Urinary bladder (tissue), 2 donors: ENCODE data around the gene BRICD5. TPM values are rescaled to one million over a fixed set of nuclear protein-coding genes. Genes with fewer than 3 reads are reported as not detected.

ENCODE experiments used
- polyA plus RNA-seq: library from polyadenylated mRNA; stranded (reverse); fragments of 200-250 nt; gene quantifications from one replicate; pipeline ENCODE4 v1.2.3, GENCODE V29; 2013
- total RNA-seq: library from RNA; depleted of rRNA; stranded (reverse); fragments of >200 nt; gene quantifications from one replicate; pipeline ENCODE4 v1.2.3, GENCODE V29; 2014
- donor health status: healthy.

BRICD5 gene
- total and polyA plus RNA-seq, 2 donors: 4.0 to 5.0 TPM

Other genes starting within 250 kb of the BRICD5 start
- 888 TPM for gene RPS2, start 246.0 kb downstream of the BRICD5 start, total RNA-seq
- gene RPS2, start 246.0 kb downstream of the BRICD5 start, polyA plus RNA-seq: 3,347 TPM
- gene RNF151, start 244.0 kb downstream of the BRICD5 start, total RNA-seq: not detected
- gene RNF151, start 244.0 kb downstream of the BRICD5 start, polyA plus RNA-seq: not detected
- 10.9 TPM for gene TBL3, start 238.8 kb downstream of the BRICD5 start, total RNA-seq
- gene TBL3, start 238.8 kb downstream of the BRICD5 start, polyA plus RNA-seq: 50.6 TPM
- not detected for gene NOXO1, start 229.4 kb downstream of the BRICD5 start, total RNA-seq
- gene NOXO1, start 229.4 kb downstream of the BRICD5 start, polyA plus RNA-seq: 0.16 TPM
- 7.7 TPM for gene GFER, start 226.7 kb downstream of the BRICD5 start, total RNA-seq
- gene GFER, start 226.7 kb downstream of the BRICD5 start, polyA plus RNA-seq: 27.8 TPM
- gene SYNGR3, start 220.9 kb downstream of the BRICD5 start, total RNA-seq: 2.0 TPM
- 1.8 TPM for gene SYNGR3, start 220.9 kb downstream of the BRICD5 start, polyA plus RNA-seq
- gene ZNF598, start 201.0 kb downstream of the BRICD5 start, total RNA-seq: 6.3 TPM
- 38.4 TPM for gene ZNF598, start 201.0 kb downstream of the BRICD5 start, polyA plus RNA-seq
- not detected for gene NPW, start 191.1 kb downstream of the BRICD5 start, total RNA-seq
- gene NPW, start 191.1 kb downstream of the BRICD5 start, polyA plus RNA-seq: 0.08 TPM
- 25.9 TPM for gene NHERF2, start 184.0 kb downstream of the BRICD5 start, total RNA-seq
- gene NHERF2, start 184.0 kb downstream of the BRICD5 start, polyA plus RNA-seq: 111 TPM
- gene NTHL1, start 163.0 kb downstream of the BRICD5 start, total RNA-seq: 13.7 TPM
- gene NTHL1, start 163.0 kb downstream of the BRICD5 start, polyA plus RNA-seq: 28.5 TPM
- 50.2 TPM for gene TSC2, start 162.9 kb downstream of the BRICD5 start, total RNA-seq
- 55.9 TPM for gene TSC2, start 162.9 kb downstream of the BRICD5 start, polyA plus RNA-seq
- gene PKD1, start 75.0 kb downstream of the BRICD5 start, total RNA-seq: 79.5 TPM
- 197 TPM for gene PKD1, start 75.0 kb downstream of the BRICD5 start, polyA plus RNA-seq
- 0.63 TPM for gene RAB26, start 62.2 kb downstream of the BRICD5 start, total RNA-seq
- gene RAB26, start 62.2 kb downstream of the BRICD5 start, polyA plus RNA-seq: 0.63 TPM
- 21.9 TPM for gene TRAF7, start 55.1 kb downstream of the BRICD5 start, total RNA-seq
- 57.0 TPM for gene TRAF7, start 55.1 kb downstream of the BRICD5 start, polyA plus RNA-seq
- 0.69 TPM for gene CASKIN1, start 14.3 kb downstream of the BRICD5 start, total RNA-seq
- 0.48 TPM for gene CASKIN1, start 14.3 kb downstream of the BRICD5 start, polyA plus RNA-seq
- 9.3 TPM for gene MLST8, start 5.4 kb downstream of the BRICD5 start, total RNA-seq
- 50.4 TPM for gene MLST8, start 5.4 kb downstream of the BRICD5 start, polyA plus RNA-seq
- gene PGP, start 4.0 kb upstream of the BRICD5 start, total RNA-seq: 4.8 TPM
- 10.5 TPM for gene PGP, start 4.0 kb upstream of the BRICD5 start, polyA plus RNA-seq
- 14.0 TPM for gene E4F1, start 12.7 kb upstream of the BRICD5 start, total RNA-seq
- gene E4F1, start 12.7 kb upstream of the BRICD5 start, polyA plus RNA-seq: 27.5 TPM
- gene DNASE1L2, start 25.6 kb upstream of the BRICD5 start, total RNA-seq: 0.74 TPM
- gene DNASE1L2, start 25.6 kb upstream of the BRICD5 start, polyA plus RNA-seq: 0.77 TPM
- gene ECI1, start 40.7 kb upstream of the BRICD5 start, total RNA-seq: 16.6 TPM
- 93.2 TPM for gene ECI1, start 40.7 kb upstream of the BRICD5 start, polyA plus RNA-seq
- gene RNPS1, start 57.3 kb upstream of the BRICD5 start, total RNA-seq: 47.5 TPM
- gene RNPS1, start 57.3 kb upstream of the BRICD5 start, polyA plus RNA-seq: 188 TPM
- 5.5 TPM for gene ABCA3, start 129.9 kb upstream of the BRICD5 start, total RNA-seq
- gene ABCA3, start 129.9 kb upstream of the BRICD5 start, polyA plus RNA-seq: 8.3 TPM
- 9.6 TPM for gene CCNF, start 218.6 kb upstream of the BRICD5 start, total RNA-seq
- gene CCNF, start 218.6 kb upstream of the BRICD5 start, polyA plus RNA-seq: 2.2 TPM
- 2.4 TPM for gene TEDC2, start 249.2 kb upstream of the BRICD5 start, total RNA-seq
- gene TEDC2, start 249.2 kb upstream of the BRICD5 start, polyA plus RNA-seq: 1.1 TPM